Activated T-helper 2 cell treated with anti-CD3 and anti-CD28 coated beads, Interferon-gamma antibody, Interleukin-2, Interleukin-4, amounts not matched to agents 10 μg/mL and 5 μg/mL and 100 μg/mL, durations not matched to agents 14 hours and 24 hours and 36 hours (primary cell): Measurements from ENCODE around the gene CALHM2. TPM values are rescaled to one million over a fixed set of nuclear protein-coding genes. Genes with fewer than 3 reads are reported as not detected.
A peak's percentile ranks its signal among the peaks of the same experiment; 100 is the strongest.
"Not testable (repeated sequence)": the region's sequence is repeated elsewhere in the genome, so short reads cannot be mapped to it uniquely, and the experiment has no call there.

ENCODE experiments used
- DNase-seq: peaks from one replicate; pipeline ENCODE4 v3.0.0; 2021; ENCODE audit warnings: low spot score
- H3K27ac Mint-ChIP-seq: one replicate; pipeline ENCODE4 v1.8.0; 2021; ENCODE audit warnings: mixed read lengths
- H3K27me3 Mint-ChIP-seq: one replicate; pipeline ENCODE4 v1.8.0; 2021; ENCODE audit warnings: low read depth, mixed read lengths
- H3K36me3 Mint-ChIP-seq: one replicate; pipeline ENCODE4 v1.8.0; 2021; ENCODE audit warnings: low read depth, mixed read lengths
- H3K4me1 Mint-ChIP-seq: one replicate; pipeline ENCODE4 v1.8.0; 2021; ENCODE audit warnings: low read depth, mixed read lengths
- H3K4me3 Mint-ChIP-seq: one replicate; pipeline ENCODE4 v1.8.0; 2021; ENCODE audit warnings: low read depth, mild to moderate bottlenecking, moderate library complexity, mixed read lengths
- H3K9me3 Mint-ChIP-seq: one replicate; pipeline ENCODE4 v1.8.0; 2021; ENCODE audit warnings: mixed read lengths
- intact Hi-C: fragments of 100-400 bp; cut with micrococcal nuclease; formaldehyde crosslinking; loops from one replicate; pipeline ENCODE4 v1.15.1; 2023
- total RNA-seq: library from RNA; stranded (reverse); gene quantifications from 2 replicates; pipeline ENCODE4 v1.2.3, GENCODE V29; 2022

Gene CALHM2
- total RNA-seq, 1 donor from 2014 or later, result 21.1 TPM

- H3K4me1 Mint-ChIP-seq, result peaks cover 10% of the 10 kb centered on the region
- no peaks in the 10 kb centered on the region for H3K27me3 Mint-ChIP-seq
- no peak overlapping the region for H3K4me3 Mint-ChIP-seq
- intact Hi-C loops, result no loop called here
- DNase-seq, result no peak
- no peaks in the 10 kb centered on the region for H3K9me3 Mint-ChIP-seq
- peaks cover 81% of the 10 kb centered on the region for H3K36me3 Mint-ChIP-seq
- H3K27ac Mint-ChIP-seq, result no peak overlapping the region
These were observed 10.1 kb downstream of the CALHM2 start for GRCh38 chr10:103442031-103442461.

- DNase-seq, result no peak
- Mint-ChIP-seq H3K27me3 (no peaks in the 10 kb centered on the region), H3K27ac (no peak overlapping the region), H3K4me1 (peaks cover 10% of the 10 kb centered on the region), H3K4me3 (no peak overlapping the region), H3K36me3 (peaks cover 82% of the 10 kb centered on the region), H3K9me3 (no peaks in the 10 kb centered on the region)
- intact Hi-C loops, result no loop called here
These were observed 10.6 kb downstream of the CALHM2 start for GRCh38 chr10:103441611-103442010.

GRCh38 chr10:103441206-103441605 lies 11.0 kb downstream of the CALHM2 start:
- intact Hi-C loops, result no loop called here
- no peak for DNase-seq
- Mint-ChIP-seq H3K9me3 (no peaks in the 10 kb centered on the region), H3K27me3 (no peaks in the 10 kb centered on the region), H3K27ac (no peak overlapping the region), H3K4me3 (no peak overlapping the region), H3K4me1 (peaks cover 6% of the 10 kb centered on the region), H3K36me3 (peaks cover 82% of the 10 kb centered on the region)

- H3K27ac Mint-ChIP-seq, result no peak overlapping the region
- H3K36me3 Mint-ChIP-seq, result peaks cover 81% of the 10 kb centered on the region
- no peak for DNase-seq
- H3K9me3 Mint-ChIP-seq, result no peaks in the 10 kb centered on the region
- H3K4me1 Mint-ChIP-seq, result peaks cover under 1% of the 10 kb centered on the region
- intact Hi-C loops, result no loop called here
- H3K4me3 Mint-ChIP-seq, result no peak overlapping the region
- H3K27me3 Mint-ChIP-seq, result no peaks in the 10 kb centered on the region
These were observed 11.8 kb downstream of the CALHM2 start for GRCh38 chr10:103440416-103440815.

- DNase-seq, result no peak
- Mint-ChIP-seq H3K36me3 (peaks cover 79% of the 10 kb centered on the region), H3K4me1 (no peaks in the 10 kb centered on the region), H3K27ac (no peak overlapping the region), H3K27me3 (no peaks in the 10 kb centered on the region), H3K9me3 (no peaks in the 10 kb centered on the region), H3K4me3 (no peak overlapping the region)
- intact Hi-C loops, result no loop called here
These were observed 12.4 kb downstream of the CALHM2 start for GRCh38 chr10:103439776-103440175.

- Mint-ChIP-seq H3K27me3 (no peaks in the 10 kb centered on the region), H3K4me1 (peaks cover 31% of the 10 kb centered on the region), H3K4me3 (no peak overlapping the region), H3K9me3 (no peaks in the 10 kb centered on the region), H3K27ac (no peak overlapping the region), H3K36me3 (peaks cover 90% of the 10 kb centered on the region)
- intact Hi-C loops, result no loop called here
- DNase-seq, result no peak
These were observed 18.3 kb downstream of the CALHM2 start for GRCh38 chr10:103433858-103434257.

GRCh38 chr10:103431902-103432301 lies 20.3 kb downstream of the CALHM2 start:
- H3K4me1 Mint-ChIP-seq, result peaks cover 41% of the 10 kb centered on the region
- no peak for DNase-seq
- peaks cover 93% of the 10 kb centered on the region for H3K36me3 Mint-ChIP-seq
- H3K27ac Mint-ChIP-seq, result no peak overlapping the region
- H3K9me3 Mint-ChIP-seq, result no peaks in the 10 kb centered on the region
- H3K27me3 Mint-ChIP-seq, result no peaks in the 10 kb centered on the region
- H3K4me3 Mint-ChIP-seq, result no peak overlapping the region
- intact Hi-C loops, result no loop called here

GRCh38 chr10:103429647-103430046 lies 22.5 kb downstream of the CALHM2 start:
- Mint-ChIP-seq H3K4me3 (peak overlapping the region; percentile 35), H3K27me3 (no peaks in the 10 kb centered on the region), H3K9me3 (no peaks in the 10 kb centered on the region), H3K4me1 (peaks cover 43% of the 10 kb centered on the region), H3K36me3 (peaks cover 94% of the 10 kb centered on the region), H3K27ac (peak overlapping the region; percentile 78)
- DNase-seq, result peak; percentile 19
- intact Hi-C loops, result no loop called here

GRCh38 chr10:103428989-103429643 lies 23.1 kb downstream of the CALHM2 start:
- Mint-ChIP-seq H3K36me3 (peaks cover 95% of the 10 kb centered on the region), H3K27me3 (no peaks in the 10 kb centered on the region), H3K4me1 (peaks cover 43% of the 10 kb centered on the region), H3K27ac (peak overlapping the region; percentile 66), H3K4me3 (no peak overlapping the region), H3K9me3 (no peaks in the 10 kb centered on the region)
- DNase-seq, result no peak
- intact Hi-C loops, result no loop called here

- no peaks in the 10 kb centered on the region for H3K9me3 Mint-ChIP-seq
- DNase-seq, result no peak
- H3K36me3 Mint-ChIP-seq, result peaks cover 97% of the 10 kb centered on the region
- intact Hi-C loops, result no loop called here
- no peaks in the 10 kb centered on the region for H3K27me3 Mint-ChIP-seq
- peaks cover 43% of the 10 kb centered on the region for H3K4me1 Mint-ChIP-seq
- H3K4me3 Mint-ChIP-seq, result no peak overlapping the region
- H3K27ac Mint-ChIP-seq, result no peak overlapping the region
These were observed 24.3 kb downstream of the CALHM2 start for GRCh38 chr10:103427866-103428265.

GRCh38 chr10:103423748-103424147 lies 28.4 kb downstream of the CALHM2 start:
- peaks cover 92% of the 10 kb centered on the region for H3K36me3 Mint-ChIP-seq

GRCh38 chr10:103419101-103419500 lies 33.1 kb downstream of the CALHM2 start:
- intact Hi-C loops, result no loop called here
- H3K4me3 Mint-ChIP-seq, result no peak overlapping the region
- H3K36me3 Mint-ChIP-seq, result peaks cover 89% of the 10 kb centered on the region
- no peak overlapping the region for H3K27ac Mint-ChIP-seq
- DNase-seq, result no peak
- no peaks in the 10 kb centered on the region for H3K4me1 Mint-ChIP-seq
- H3K27me3 Mint-ChIP-seq, result no peaks in the 10 kb centered on the region
- no peaks in the 10 kb centered on the region for H3K9me3 Mint-ChIP-seq

More at GRCh38 chr10:103423748-103424147, 28.4 kb downstream of the CALHM2 start:
- Mint-ChIP-seq H3K27ac (no peak overlapping the region), H3K27me3 (no peaks in the 10 kb centered on the region), H3K4me3 (no peak overlapping the region), H3K4me1 (peaks cover 10% of the 10 kb centered on the region), H3K9me3 (no peaks in the 10 kb centered on the region)
- intact Hi-C loops, result no loop called here
- DNase-seq, result no peak

- no peak overlapping the region for H3K4me3 Mint-ChIP-seq
- H3K36me3 Mint-ChIP-seq, result peaks cover 89% of the 10 kb centered on the region
- intact Hi-C loops, result no loop called here
- DNase-seq, result no peak
- no peaks in the 10 kb centered on the region for H3K4me1 Mint-ChIP-seq
- no peaks in the 10 kb centered on the region for H3K9me3 Mint-ChIP-seq
- no peak overlapping the region for H3K27ac Mint-ChIP-seq
- H3K27me3 Mint-ChIP-seq, result no peaks in the 10 kb centered on the region
These were observed 34.6 kb downstream of the CALHM2 start for GRCh38 chr10:103417601-103418000.

- H3K9me3 Mint-ChIP-seq, H3K27me3 Mint-ChIP-seq, DNase-seq, intact Hi-C loops, H3K4me3 Mint-ChIP-seq, H3K4me1 Mint-ChIP-seq, H3K27ac Mint-ChIP-seq: not testable (repeated sequence)
- H3K36me3 Mint-ChIP-seq, result peaks cover 87% of the 10 kb centered on the region
These were observed 35.1 kb downstream of the CALHM2 start for GRCh38 chr10:103417148-103417469.
